GM12878 (cell line): ENCODE results near the gene RASSF4. TPM values are rescaled to one million over a fixed set of nuclear protein-coding genes. Genes with fewer than 3 reads are reported as not detected.

Experiments used
- ATAC-seq: fragments of 200-7000 bp; cut with Tn5 transposase; 3 replicates; pipeline ENCODE4 v1.9.1; 2020; ENCODE audit warnings: mild to moderate bottlenecking, moderate library complexity
- BruUV-seq: library from RNA; stranded (reverse); fragments of 400-500 nt; replicated peaks from 2 replicates; lab custom pipeline; 2021; lab: Mats Ljungman, UMichigan
- CTCF ChIA-PET: fragments of 300-600 bp; sonication (Branson Sonifier 250); formaldehyde crosslinking; extraction: SDS; loops from one replicate; lab custom pipeline; 2021; ENCODE audit warnings: inconsistent platforms; lab: Yijun Ruan, JAX
- POLR2A ChIA-PET: fragments of 350-600 bp; formaldehyde crosslinking; extraction: SDS; loops from one replicate; lab custom pipeline; 2021; ENCODE audit warnings: inconsistent platforms; lab: Charles Lee
- RAD21 ChIA-PET: fragments of 300-600 bp; sonication (Branson Sonifier 250); formaldehyde crosslinking; loops from one replicate; lab custom pipeline; 2023; ENCODE audit warnings: antibody characterized with exemption; ENCODE audit not compliant: unreplicated experiment; lab: Charles Lee
- SMC1A ChIA-PET: fragments of 300-600 bp; sonication (Branson Sonifier 250); formaldehyde crosslinking; loops from one replicate; lab custom pipeline; 2023; ENCODE audit not compliant: unreplicated experiment, uncharacterized antibody; lab: Charles Lee
- DNase-seq: peaks from one replicate; pipeline ENCODE4 v3.0.0-alpha.2; 2011; ENCODE audit warnings: low read depth, low spot score
- FAIRE-seq: peaks from 3 replicates; lab custom pipeline; 2011; peaks lifted over from hg19 to GRCh38; lab: Jason Lieb, UNC
- H2AFZ ChIP-seq: 2 replicates; pipeline ENCODE4 v1.6.0; 2011; ENCODE audit warnings: low read depth, low read length, control low read depth; ENCODE audit not compliant: control insufficient read depth
- H3K27ac ChIP-seq: 2 replicates; pipeline ENCODE4 v1.5.1; 2011; ENCODE audit warnings: control low read depth; ENCODE audit not compliant: control insufficient read depth, insufficient read depth
- H3K27me3 ChIP-seq, 2 experiments: replicated peaks in 1 of 2; 2 replicates each; pipeline versions ENCODE4 v1.6.0 to v1.6.1; 2011; ENCODE audit warnings: low read length in 1 of 2; ENCODE audit not compliant: control insufficient read depth in 2 of 2, insufficient read depth in 2 of 2
- H3K36me3 ChIP-seq, 2 experiments: 2 replicates each; pipeline ENCODE4 v1.5.1; 2011; ENCODE audit warnings: low read length in 1 of 2; ENCODE audit not compliant: control insufficient read depth in 2 of 2, insufficient read depth in 2 of 2
- H3K4me1 ChIP-seq: 2 replicates; pipeline ENCODE4 v1.6.1; 2011; ENCODE audit warnings: mild to moderate bottlenecking, low read length, moderate library complexity, mixed read lengths; ENCODE audit not compliant: control insufficient read depth, insufficient read depth
- H3K4me2 ChIP-seq: 2 replicates; pipeline ENCODE4 v1.6.0; 2011; ENCODE audit warnings: control low read depth; ENCODE audit not compliant: control insufficient read depth, insufficient read depth
- H3K4me3 ChIP-seq: fragments of 200-600 bp; sonication (generic); 2 replicates; pipeline ENCODE4 v1.5.1; 2016
- H3K79me2 ChIP-seq: 2 replicates; pipeline ENCODE4 v1.6.0; 2011; ENCODE audit warnings: low read length; ENCODE audit not compliant: control insufficient read depth, insufficient read depth
- H3K9ac ChIP-seq: 2 replicates; pipeline ENCODE4 v1.8.0; 2011; ENCODE audit warnings: low read length, control low read depth, mixed read lengths; ENCODE audit not compliant: control insufficient read depth, insufficient read depth
- H3K9me3 ChIP-seq: replicated peaks from 3 replicates; pipeline ENCODE4 v1.5.1; 2011; ENCODE audit warnings: mild to moderate bottlenecking, low read length; ENCODE audit not compliant: control insufficient read depth, insufficient read depth
- H4K20me1 ChIP-seq: 2 replicates; pipeline ENCODE4 v1.6.0; 2011; ENCODE audit not compliant: control insufficient read depth, insufficient read depth
- JUND ChIP-seq: IDR thresholded peaks from 2 replicates; pipeline ENCODE4 v1.6.1; 2012; ENCODE audit warnings: low read depth, mild to moderate bottlenecking, low read length, improper control_type of control experiment, moderate library complexity
- KAT2A ChIP-seq: conservative IDR thresholded peaks from 2 replicates; pipeline ENCODE4 v1.6.1; 2011; ENCODE audit warnings: low read depth, low read length; ENCODE audit not compliant: control insufficient read depth
- MEF2A ChIP-seq: IDR thresholded peaks from 2 replicates; pipeline ENCODE4 v1.6.1; 2011; ENCODE audit warnings: low read depth, mild to moderate bottlenecking, low read length, moderate library complexity; ENCODE audit not compliant: insufficient read depth
- MTA3 ChIP-seq: IDR thresholded peaks from 2 replicates; pipeline ENCODE4 v1.6.1; 2012; ENCODE audit warnings: low read length, inconsistent platforms, borderline replicate concordance
- NKRF ChIP-seq: fragments of 450-650 bp; conservative IDR thresholded peaks from 2 replicates; pipeline ENCODE4 v1.6.1; 2017; ENCODE audit warnings: mild to moderate bottlenecking, moderate library complexity
- RUNX3 ChIP-seq: IDR thresholded peaks from 2 replicates; pipeline ENCODE4 v1.6.1; 2012; ENCODE audit warnings: low read length, inconsistent platforms
- SKIL ChIP-seq: fragments of 450-650 bp; IDR thresholded peaks from 2 replicates; pipeline ENCODE4 v1.6.1; 2017; ENCODE audit warnings: mild to moderate bottlenecking, low read depth, inconsistent platforms; ENCODE audit not compliant: poor library complexity, severe bottlenecking
- SMARCA5 ChIP-seq: fragments of 450-650 bp; IDR thresholded peaks from 2 replicates; pipeline ENCODE4 v1.6.1; 2017; ENCODE audit warnings: mild to moderate bottlenecking
- TCF3 ChIP-seq: IDR thresholded peaks from 2 replicates; pipeline ENCODE4 v1.6.1; 2012; ENCODE audit warnings: low read depth, mild to moderate bottlenecking, low read length, borderline replicate concordance; ENCODE audit not compliant: insufficient read depth
- ZBTB11 ChIP-seq: fragments of 450-650 bp; formaldehyde crosslinking; IDR thresholded peaks from 2 replicates; pipeline ENCODE4 v1.5.0; 2022; ENCODE audit warnings: mild to moderate bottlenecking, missing genetic modification characterization
- WGBS: methylation state at CpG from one replicate; pipeline ENCODE4 v1.1.6; 2016; ENCODE audit warnings: low lambda C conversion rate; ENCODE audit not compliant: insufficient replicate concordance, insufficient coverage; ENCODE audit errors: missing lambda C conversion rate; 5-methylcytosine and 5-hydroxymethylcytosine counted together
- in situ Hi-C: fragments of 300-500 bp; cut with MboI; formaldehyde crosslinking; loops from 9 replicates; pipeline ENCODE4 v1.14.3; 2018; ENCODE audit warnings: mixed read lengths
- intact Hi-C: fragments of 100-400 bp; cut with micrococcal nuclease; formaldehyde crosslinking; loops from one replicate; pipeline ENCODE4 v1.14.2; 2022; ENCODE audit not compliant: unreplicated experiment
- polyA plus RNA-seq, 11 experiments: library from polyadenylated mRNA; depleted of rRNA in 4 of 11; unstranded in 6 of 11; stranded (reverse) in 5 of 11; fragments of >200 nt; fragmentation: Nextera tagmentation in 4 of 11; fragmentation: Illumina TruSeq in 1 of 11; extraction: Ambion mirVana in 4 of 11; extraction: Trizol in 1 of 11; gene quantifications; 1 replicate in 1 of 11; 2 replicates in 10 of 11; pipeline versions ENCODE4 v1.2.1 to v1.2.3, GENCODE V29; 2011 to 2016; ENCODE audit warnings: inconsistent platforms in 2 of 11, missing spikeins in 2 of 11, low read depth in 1 of 11
- total RNA-seq, 4 experiments: library from RNA; depleted of rRNA in 3 of 4; stranded (reverse); fragments of >200 nt in 3 of 4; fragmentation: Illumina TruSeq in 1 of 4; extraction: Trizol in 1 of 4; gene quantifications; 2 replicates each; pipeline versions ENCODE4 v1.2.1 to v1.2.3, GENCODE V29; 2013 to 2021

Gene RASSF4
- total and polyA plus RNA-seq, 10 of the 15 experiments (the other 5 are each of a cell fraction or from before 2014, with no cell fraction given), result 3.7 to 71.1 (median 16.8) TPM

GRCh38 chr10:44997105-44997748 lies 37.6 kb downstream of the RASSF4 start:
- POLR2A ChIA-PET, result no interaction called here
- Histone ChIP-seq H2AFZ (no peak overlapping the region), H3K27me3 (no peaks in the 10 kb centered on the region), H3K36me3 (no peaks in the 10 kb centered on the region; a peak in 1 of 4 replicates), H3K27ac (no peak overlapping the region), H4K20me1 (no peaks in the 10 kb centered on the region), H3K79me2 (peaks cover 7% of the 10 kb centered on the region), H3K4me1 (peaks cover 10% of the 10 kb centered on the region)
- DNase-seq (no peak), ATAC-seq (no peak), FAIRE-seq (no peak)
- intact Hi-C loops, result no loop called here
- in situ Hi-C loops, result no loop called here
- WGBS, result 47% methylated on average over 6 of the region's 6 CpGs
- SMC1A ChIA-PET, result no interaction called here
- TF ChIP-seq TCF3 (no peak), SMARCA5 (no peak), MEF2A (no peak), KAT2A (no peak), RUNX3 (no peak), NKRF (no peak), MTA3 (no peak), SKIL (no peak), JUND (no peak), ZBTB11 (CRISPR knock-in tag) (no peak)
- TF ChIP-seq, all 136 proteins: peak for 0
- RAD21 ChIA-PET, result no interaction called here
- BruUV-seq, result no TSS peak
- H3K4me3 ChIP-seq, result no peak overlapping the region
- H3K9ac ChIP-seq, result no peak overlapping the region
- CTCF ChIA-PET, result no interaction called here
- H3K9me3 ChIP-seq, result no peaks in the 10 kb centered on the region
- no peak overlapping the region for H3K4me2 ChIP-seq
